Measurements from ENCODE around the gene SEMA7A. TPM values are rescaled to one million over a fixed set of nuclear protein-coding genes. Genes with fewer than 3 reads are reported as not detected.

SEMA7A gene
- total RNA-seq, 4 donors from 2014 or later: 1.5 to 42.9 (median 1.6) TPM

DNA sequence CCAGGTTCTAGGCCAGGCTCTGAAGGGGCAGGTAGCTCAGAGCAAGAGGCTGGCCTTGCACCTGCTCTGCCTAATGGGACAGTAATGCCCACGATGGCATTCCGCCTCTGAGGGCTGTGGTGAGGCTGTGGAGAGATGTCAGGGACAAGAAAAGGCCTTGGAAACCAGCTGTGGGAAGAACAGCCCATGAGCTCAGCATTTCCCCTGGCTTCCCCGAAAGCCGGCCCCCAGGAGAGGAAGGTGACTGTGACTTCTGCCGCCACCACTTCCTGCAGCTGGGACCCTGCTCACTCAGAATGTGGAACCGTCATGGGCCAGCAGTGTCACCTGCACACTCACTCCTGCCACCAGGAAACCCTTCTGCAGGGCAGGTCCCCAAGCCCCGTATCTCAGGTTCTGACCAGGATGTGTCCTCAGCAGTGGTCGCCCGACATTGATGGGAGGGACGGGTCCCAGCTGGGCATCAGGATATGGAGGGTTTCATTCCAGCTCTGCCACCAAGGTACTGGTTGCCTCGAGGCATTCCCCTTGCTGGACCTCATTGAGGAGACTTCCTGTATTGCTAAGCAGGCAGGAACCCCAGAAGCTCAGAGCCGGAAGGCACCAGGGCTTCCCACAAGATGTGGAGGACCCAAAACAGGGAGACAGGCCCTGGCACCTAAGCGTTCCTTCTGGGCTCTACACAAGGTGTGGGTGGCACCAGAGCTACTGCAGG is 30.7 kb downstream of the SEMA7A start:
- Histone ChIP-seq H3K36me3 (no peaks in the 10 kb centered on the region), H3K27me3 (no peaks in the 10 kb centered on the region), H3K27ac (peak overlapping the region; percentile 36 to 83 (median 64)), H3K9me3 (no peaks in the 10 kb centered on the region), H3K4me1 (peaks cover 0 to 52% (median 30%) of the 10 kb centered on the region in 4 donors), H3K4me3 (peak overlapping the region in 1 of 4 donors; percentile 21)
- TF ChIP-seq POLR2A (IDR thresholded peaks at IDR 0.05): no peak
- TF ChIP-seq, protein P1, sequence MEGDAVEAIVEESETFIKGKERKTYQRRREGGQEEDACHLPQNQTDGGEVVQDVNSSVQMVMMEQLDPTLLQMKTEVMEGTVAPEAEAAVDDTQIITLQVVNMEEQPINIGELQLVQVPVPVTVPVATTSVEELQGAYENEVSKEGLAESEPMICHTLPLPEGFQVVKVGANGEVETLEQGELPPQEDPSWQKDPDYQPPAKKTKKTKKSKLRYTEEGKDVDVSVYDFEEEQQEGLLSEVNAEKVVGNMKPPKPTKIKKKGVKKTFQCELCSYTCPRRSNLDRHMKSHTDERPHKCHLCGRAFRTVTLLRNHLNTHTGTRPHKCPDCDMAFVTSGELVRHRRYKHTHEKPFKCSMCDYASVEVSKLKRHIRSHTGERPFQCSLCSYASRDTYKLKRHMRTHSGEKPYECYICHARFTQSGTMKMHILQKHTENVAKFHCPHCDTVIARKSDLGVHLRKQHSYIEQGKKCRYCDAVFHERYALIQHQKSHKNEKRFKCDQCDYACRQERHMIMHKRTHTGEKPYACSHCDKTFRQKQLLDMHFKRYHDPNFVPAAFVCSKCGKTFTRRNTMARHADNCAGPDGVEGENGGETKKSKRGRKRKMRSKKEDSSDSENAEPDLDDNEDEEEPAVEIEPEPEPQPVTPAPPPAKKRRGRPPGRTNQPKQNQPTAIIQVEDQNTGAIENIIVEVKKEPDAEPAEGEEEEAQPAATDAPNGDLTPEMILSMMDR (IDR thresholded peaks at IDR 0.05): peak in 1 of 6 experiments; percentile 8
- peak in 2 of 3 donors; percentile 93 to 94 for DNase-seq

GRCh38 chr15:74402337-74402841 is 31.4 kb downstream of the SEMA7A start:
- peak overlapping the region; percentile 36 to 83 (median 64) for H3K27ac ChIP-seq
- peaks cover 0 to 58% (median 34%) of the 10 kb centered on the region in 4 donors for H3K4me1 ChIP-seq
- no peaks in the 10 kb centered on the region for H3K9me3 ChIP-seq

DNA sequence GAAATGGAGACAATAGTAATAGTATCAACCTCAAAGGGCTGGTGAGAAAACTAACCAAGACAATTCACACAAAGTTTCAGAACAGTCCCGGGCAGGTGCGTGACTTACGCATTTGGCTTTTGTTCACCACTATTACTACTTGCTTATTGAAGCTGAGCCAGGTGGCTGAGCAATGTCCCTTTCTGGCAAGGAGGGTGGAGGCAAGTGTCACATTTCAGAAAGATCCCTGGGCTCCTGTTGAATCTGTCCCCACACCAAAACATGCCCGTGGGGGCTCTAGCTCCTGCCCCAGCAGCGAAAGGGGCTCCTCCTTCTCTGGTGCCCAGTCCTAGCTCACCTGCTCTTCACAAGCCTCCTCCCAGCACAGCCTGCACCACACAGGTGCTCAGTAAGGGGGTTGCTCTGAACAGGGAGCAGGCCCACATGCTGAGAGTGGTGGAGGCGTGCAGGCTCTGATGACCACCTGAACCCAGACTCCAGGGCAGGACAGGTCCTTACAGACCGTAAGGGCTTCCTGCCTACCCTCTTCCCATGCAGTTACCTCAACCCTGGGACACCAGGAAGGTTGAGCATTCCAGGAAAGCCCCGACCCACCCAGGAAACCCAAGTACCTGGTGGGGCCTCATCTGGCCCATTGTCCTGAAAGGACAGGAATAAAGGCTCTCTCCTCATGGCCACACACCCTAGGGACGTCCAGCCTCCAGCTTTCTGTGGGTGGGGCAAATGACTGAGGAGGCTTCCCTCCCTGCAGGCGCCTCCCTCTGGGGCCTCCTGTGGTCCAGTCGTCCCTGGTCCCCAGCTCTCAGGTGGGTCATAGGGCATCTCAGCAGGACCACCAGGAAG is 32.6 kb downstream of the SEMA7A start:
- Histone ChIP-seq H3K36me3 (no peaks in the 10 kb centered on the region), H3K27ac (peak overlapping the region in 3 of 4 donors; percentile 25 to 83 (median 71)), H3K4me1 (peaks cover 0 to 61% (median 42%) of the 10 kb centered on the region in 4 donors), H3K4me3 (no peak overlapping the region), H3K9me3 (no peaks in the 10 kb centered on the region), H3K27me3 (no peaks in the 10 kb centered on the region)
- TF ChIP-seq, protein P1 (IDR thresholded peaks at IDR 0.05): no peak
- no peak for TF ChIP-seq POLR2A (IDR thresholded peaks at IDR 0.05)
- DNase-seq: peak in 2 of 3 donors; percentile 58 to 66

More at GRCh38 chr15:74402337-74402841, 31.4 kb downstream of the SEMA7A start:
- Histone ChIP-seq H3K36me3 (no peaks in the 10 kb centered on the region), H3K27me3 (no peaks in the 10 kb centered on the region), H3K4me3 (no peak overlapping the region)
- DNase-seq: no peak
- no peak for TF ChIP-seq POLR2A (IDR thresholded peaks at IDR 0.05)
- TF ChIP-seq, protein P1 (IDR thresholded peaks at IDR 0.05): no peak

- H3K27ac ChIP-seq: peak overlapping the region; percentile 31 to 83 (median 53)
- no peaks in the 10 kb centered on the region for H3K27me3 ChIP-seq
- no peaks in the 10 kb centered on the region for H3K9me3 ChIP-seq
- peaks cover 0 to 61% (median 42%) of the 10 kb centered on the region in 4 donors for H3K4me1 ChIP-seq
- DNase-seq: no peak
- H3K4me3 ChIP-seq: no peak overlapping the region
- no peaks in the 10 kb centered on the region for H3K36me3 ChIP-seq
- TF ChIP-seq, protein P1 (IDR thresholded peaks at IDR 0.05): no peak
- no peak for TF ChIP-seq POLR2A (IDR thresholded peaks at IDR 0.05)
Measured at GRCh38 chr15:74400313-74400860, 33.4 kb downstream of the SEMA7A start.
